Caco-2 (cell line): ENCODE data around the gene HSPB3. TPM values are rescaled to one million over a fixed set of nuclear protein-coding genes. Genes with fewer than 3 reads are reported as not detected.

Experiments used
- BruUV-seq: library from RNA; stranded (reverse); fragments of 400-500 nt; replicated peaks from 2 replicates; lab custom pipeline; 2021; lab: Mats Ljungman, UMichigan
- CTCF ChIA-PET: fragments of 300-600 bp; sonication (Branson Sonifier 250); formaldehyde crosslinking; loops from one replicate; lab custom pipeline; 2022; ENCODE audit warnings: antibody characterized with exemption; lab: Charles Lee
- POLR2A ChIA-PET: fragments of 300-600 bp; sonication (Branson Sonifier 250); formaldehyde crosslinking; loops from one replicate; lab custom pipeline; 2022; ENCODE audit warnings: antibody characterized with exemption; lab: Charles Lee
- DNase-seq, 2 experiments: peaks; one replicate each; pipeline versions ENCODE4 v3.0.0 to v3.0.0-alpha.2; 2020 to 2022
- H3K27me3 ChIP-seq: replicated peaks from 2 replicates; pipeline ENCODE4 v1.6.0; 2011; ENCODE audit warnings: low read length; ENCODE audit not compliant: control insufficient read depth, insufficient read depth
- H3K36me3 ChIP-seq: 2 replicates; pipeline ENCODE4 v1.5.1; 2011; ENCODE audit warnings: low read length; ENCODE audit not compliant: control insufficient read depth, insufficient read depth
- H3K4me1 ChIP-seq: fragments of 250-450 bp; sonication (Bioruptor Pico); 2 replicates; pipeline ENCODE4 v1.5.1; 2020; ENCODE audit warnings: mild to moderate bottlenecking
- H3K4me3 ChIP-seq: 2 replicates; pipeline ENCODE4 v1.5.1; 2011; ENCODE audit warnings: low read depth, mild to moderate bottlenecking, control low read depth, low read length
- H3K9me3 ChIP-seq: fragments of 250-450 bp; sonication (Bioruptor Pico); 2 replicates; pipeline ENCODE4 v1.5.1; 2020; ENCODE audit warnings: mild to moderate bottlenecking, moderate library complexity
- H3K27ac Mint-ChIP-seq: one replicate; pipeline ENCODE4 v1.8.0; 2022; ENCODE audit warnings: mixed read lengths; ENCODE audit not compliant: unreplicated experiment
- H3K27me3 Mint-ChIP-seq: one replicate; pipeline ENCODE4 v1.8.0; 2022; ENCODE audit warnings: mixed read lengths; ENCODE audit not compliant: insufficient read depth, unreplicated experiment
- H3K36me3 Mint-ChIP-seq: one replicate; pipeline ENCODE4 v1.8.0; 2022; ENCODE audit warnings: mild to moderate bottlenecking, mixed read lengths; ENCODE audit not compliant: insufficient read depth, unreplicated experiment
- H3K4me1 Mint-ChIP-seq: one replicate; pipeline ENCODE4 v1.8.0; 2022; ENCODE audit warnings: low read depth, mixed read lengths; ENCODE audit not compliant: unreplicated experiment
- H3K4me3 Mint-ChIP-seq: one replicate; pipeline ENCODE4 v1.8.0; 2022; ENCODE audit warnings: mild to moderate bottlenecking, moderate library complexity, mixed read lengths; ENCODE audit not compliant: unreplicated experiment
- H3K9me3 Mint-ChIP-seq: one replicate; pipeline ENCODE4 v1.8.0; 2022; ENCODE audit warnings: mixed read lengths; ENCODE audit not compliant: unreplicated experiment
- intact Hi-C: fragments of 100-400 bp; cut with micrococcal nuclease; formaldehyde crosslinking; loops from one replicate; pipeline ENCODE4 v1.10.0; 2022; ENCODE audit not compliant: unreplicated experiment
- total RNA-seq: library from RNA; stranded (reverse); gene quantifications from 2 replicates; pipeline ENCODE4 v1.2.3, GENCODE V29; 2022
- TF ChIP-seq, protein P1 (sequence below), 2 experiments: fragments of 200-600 bp in 1 of 2; IDR thresholded peaks; 1 replicate in 1 of 2; 2 replicates in 1 of 2; pipeline versions ENCODE4 v1.5.1 to v1.8.0; 2011 to 2022; ENCODE audit warnings: antibody characterized with exemption in 1 of 2, control low read depth in 1 of 2, inconsistent platforms in 1 of 2, low read depth in 1 of 2, low read length in 1 of 2, mild to moderate bottlenecking in 1 of 2, moderate library complexity in 1 of 2; ENCODE audit not compliant: insufficient read depth in 1 of 2, severe bottlenecking in 1 of 2, unreplicated experiment in 1 of 2

The HSPB3 gene
- total RNA-seq, 1 experiment from 2014 or later: 0.54 TPM

GRCh38 chr5:54443270-54443669 lies 12.2 kb upstream of the HSPB3 start:
- no peak overlapping the region for H3K4me3 Mint-ChIP-seq
- H3K27me3 Mint-ChIP-seq: no peaks in the 10 kb centered on the region
- peaks cover 14% of the 10 kb centered on the region for H3K36me3 Mint-ChIP-seq
- intact Hi-C loops: loop anchor here (1.0 to 2.0 kb wide), 2 partner anchors 46 to 200 kb away; no protein-coding TSS in a partner anchor
- peaks cover 12% of the 10 kb centered on the region for H3K9me3 Mint-ChIP-seq
- no TSS peak for BruUV-seq
- peaks cover 91% of the 10 kb centered on the region for H3K4me1 ChIP-seq
- H3K27ac Mint-ChIP-seq: peak overlapping the region; percentile 56
- CTCF ChIA-PET: interaction anchor here (0.8 to 2.7 kb wide), 4 partner anchors 14 to 59 kb away, joined by 3 to 30 read pairs (median 10); no protein-coding TSS in a partner anchor
- no peaks in the 10 kb centered on the region for H3K27me3 ChIP-seq
- H3K4me1 Mint-ChIP-seq: peaks cover 51% of the 10 kb centered on the region
- H3K4me3 ChIP-seq: no peak overlapping the region
- DNase-seq: peak in 1 of 2 experiments; percentile 57
- no peaks in the 10 kb centered on the region for H3K36me3 ChIP-seq
- TF ChIP-seq, protein P1, sequence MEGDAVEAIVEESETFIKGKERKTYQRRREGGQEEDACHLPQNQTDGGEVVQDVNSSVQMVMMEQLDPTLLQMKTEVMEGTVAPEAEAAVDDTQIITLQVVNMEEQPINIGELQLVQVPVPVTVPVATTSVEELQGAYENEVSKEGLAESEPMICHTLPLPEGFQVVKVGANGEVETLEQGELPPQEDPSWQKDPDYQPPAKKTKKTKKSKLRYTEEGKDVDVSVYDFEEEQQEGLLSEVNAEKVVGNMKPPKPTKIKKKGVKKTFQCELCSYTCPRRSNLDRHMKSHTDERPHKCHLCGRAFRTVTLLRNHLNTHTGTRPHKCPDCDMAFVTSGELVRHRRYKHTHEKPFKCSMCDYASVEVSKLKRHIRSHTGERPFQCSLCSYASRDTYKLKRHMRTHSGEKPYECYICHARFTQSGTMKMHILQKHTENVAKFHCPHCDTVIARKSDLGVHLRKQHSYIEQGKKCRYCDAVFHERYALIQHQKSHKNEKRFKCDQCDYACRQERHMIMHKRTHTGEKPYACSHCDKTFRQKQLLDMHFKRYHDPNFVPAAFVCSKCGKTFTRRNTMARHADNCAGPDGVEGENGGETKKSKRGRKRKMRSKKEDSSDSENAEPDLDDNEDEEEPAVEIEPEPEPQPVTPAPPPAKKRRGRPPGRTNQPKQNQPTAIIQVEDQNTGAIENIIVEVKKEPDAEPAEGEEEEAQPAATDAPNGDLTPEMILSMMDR (IDR thresholded peaks at IDR 0.05; ENCODE audit: insufficient read depth in 1 of 2, low read depth in 1 of 2, low read length in 1 of 2, severe bottlenecking in 1 of 2, unreplicated experiment in 1 of 2): peak; percentile 50 to 51
- POLR2A ChIA-PET: interaction anchor here (1.8 kb wide), 1 partner anchor 132 kb away, joined by 31 read pairs; the partner anchor contains the start of gene ARL15
- H3K9me3 ChIP-seq: no peaks in the 10 kb centered on the region

DNA sequence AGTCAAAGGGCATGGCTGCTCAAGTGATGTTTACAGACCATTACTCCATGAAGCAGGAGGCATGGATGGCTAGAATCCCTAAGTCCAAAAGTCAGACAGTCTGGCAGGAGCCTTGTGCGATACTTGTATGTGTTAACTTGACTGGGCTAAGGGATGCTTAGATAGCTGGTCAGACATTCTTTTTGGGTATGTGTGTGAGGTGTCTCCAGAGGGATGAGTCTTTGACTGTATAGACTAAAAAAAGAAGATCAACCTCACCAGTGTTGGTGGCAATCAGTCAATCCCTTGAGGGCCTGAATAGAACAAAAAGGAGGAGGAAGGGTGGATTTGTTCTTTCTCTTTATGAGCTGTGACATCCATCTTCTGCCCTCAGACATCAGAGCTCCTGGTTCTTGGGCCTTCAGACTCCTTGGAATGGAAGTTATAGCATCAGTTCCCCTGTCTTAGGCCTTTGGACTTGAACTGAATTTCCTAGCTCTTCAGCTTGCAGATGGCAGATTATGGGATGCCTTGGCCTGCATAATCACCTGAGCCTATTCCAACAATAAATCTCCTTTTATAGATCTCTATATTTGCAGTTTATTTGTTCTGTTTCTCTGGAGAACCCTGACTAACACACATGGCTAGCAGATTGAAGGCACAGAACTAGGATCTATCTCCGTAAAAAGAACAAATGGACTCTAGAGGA lies 9.7 kb upstream of the HSPB3 start:
- Mint-ChIP-seq H3K36me3 (peaks cover 9% of the 10 kb centered on the region), H3K4me3 (no peak overlapping the region), H3K27me3 (no peaks in the 10 kb centered on the region), H3K9me3 (peaks cover 12% of the 10 kb centered on the region), H3K4me1 (peaks cover 29% of the 10 kb centered on the region), H3K27ac (peak overlapping the region; percentile 79)
- Histone ChIP-seq H3K27me3 (no peaks in the 10 kb centered on the region), H3K4me3 (no peak overlapping the region), H3K9me3 (no peaks in the 10 kb centered on the region), H3K4me1 (peaks cover 76% of the 10 kb centered on the region), H3K36me3 (no peaks in the 10 kb centered on the region)
- no TSS peak for BruUV-seq
- DNase-seq: no peak
- intact Hi-C loops: no loop called here
- ChIA-PET POLR2A (interaction anchor here (0.6 kb wide), 1 partner anchor 43 kb away, joined by 15 read pairs; no protein-coding TSS in a partner anchor), CTCF (no interaction called here)
- TF ChIP-seq, protein P1 (IDR thresholded peaks at IDR 0.05; ENCODE audit: insufficient read depth in 1 of 2, low read depth in 1 of 2, low read length in 1 of 2, severe bottlenecking in 1 of 2, unreplicated experiment in 1 of 2): no peak

DNA sequence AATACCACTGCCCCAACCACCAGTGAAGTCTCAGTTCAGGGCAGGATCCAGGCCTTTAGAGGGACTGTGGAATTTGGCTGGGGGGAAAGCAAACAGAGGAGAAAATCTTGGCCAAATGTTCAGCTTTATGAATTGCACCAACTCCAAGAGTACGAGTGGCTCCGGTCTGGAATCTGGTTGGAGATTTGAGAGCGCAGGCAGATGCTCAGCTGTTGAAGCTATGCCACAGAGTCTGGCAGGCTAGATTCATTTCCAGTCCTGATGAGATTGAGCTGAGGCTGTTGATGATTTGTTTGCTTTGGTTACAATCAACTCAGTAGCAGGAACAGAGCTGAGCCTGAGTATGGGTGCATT lies 9.1 kb upstream of the HSPB3 start:
- ChIA-PET CTCF (no interaction called here), POLR2A (interaction anchor here (1.1 kb wide), 1 partner anchor 11 kb away, joined by 3 read pairs; no protein-coding TSS in a partner anchor)
- BruUV-seq: no TSS peak
- Histone ChIP-seq H3K4me1 (peaks cover 71% of the 10 kb centered on the region), H3K4me3 (no peak overlapping the region), H3K9me3 (no peaks in the 10 kb centered on the region), H3K36me3 (no peaks in the 10 kb centered on the region), H3K27me3 (no peaks in the 10 kb centered on the region)
- H3K4me1 Mint-ChIP-seq: peaks cover 28% of the 10 kb centered on the region
- H3K9me3 Mint-ChIP-seq: peaks cover 12% of the 10 kb centered on the region
- TF ChIP-seq, protein P1 (IDR thresholded peaks at IDR 0.05; ENCODE audit: insufficient read depth in 1 of 2, low read depth in 1 of 2, low read length in 1 of 2, severe bottlenecking in 1 of 2, unreplicated experiment in 1 of 2): no peak
- intact Hi-C loops: no loop called here
- no peak overlapping the region for H3K4me3 Mint-ChIP-seq
- H3K27me3 Mint-ChIP-seq: no peaks in the 10 kb centered on the region
- peaks cover 9% of the 10 kb centered on the region for H3K36me3 Mint-ChIP-seq
- DNase-seq: no peak
- peak overlapping the region; percentile 79 for H3K27ac Mint-ChIP-seq
